Chondrocyte (in vitro differentiated cells): ENCODE data around the gene FAM200C. TPM values are rescaled to one million over a fixed set of nuclear protein-coding genes. Genes with fewer than 3 reads are reported as not detected.

Experiments used
- DNase-seq: peaks from one replicate; pipeline ENCODE4 v3.0.0; 2021; ENCODE audit warnings: mixed read lengths, low spot score
- H3K27ac Mint-ChIP-seq: one replicate; pipeline ENCODE4 v1.8.0; 2021; ENCODE audit warnings: mild to moderate bottlenecking, moderate library complexity, mixed read lengths; ENCODE audit not compliant: unreplicated experiment
- H3K27me3 Mint-ChIP-seq: 2 replicates; pipeline ENCODE4 v1.8.0; 2021; ENCODE audit warnings: low read depth, mixed read lengths
- H3K36me3 Mint-ChIP-seq: 2 replicates; pipeline ENCODE4 v1.8.0; 2021; ENCODE audit warnings: low read depth, mixed read lengths
- H3K4me1 Mint-ChIP-seq: 2 replicates; pipeline ENCODE4 v1.8.0; 2021; ENCODE audit warnings: low read depth, mild to moderate bottlenecking, mixed read lengths
- H3K4me3 Mint-ChIP-seq: one replicate; pipeline ENCODE4 v1.8.0; 2021; ENCODE audit warnings: mild to moderate bottlenecking, moderate library complexity, mixed read lengths; ENCODE audit not compliant: unreplicated experiment
- H3K9me3 Mint-ChIP-seq: 2 replicates; pipeline ENCODE4 v1.8.0; 2021; ENCODE audit warnings: low read depth, mixed read lengths
- total RNA-seq: library from RNA; stranded (reverse); gene quantifications from 3 replicates; pipeline ENCODE4 v1.2.1, GENCODE V29; 2021
- TF ChIP-seq, protein P1 (sequence below): fragments of 200-600 bp; sonication (generic); IDR thresholded peaks from 2 replicates; pipeline ENCODE4 v1.5.0; 2021; ENCODE audit warnings: antibody characterized with exemption, mild to moderate bottlenecking, moderate library complexity

Gene FAM200C
- total RNA-seq, 1 donor from 2014 or later: 4.1 TPM

DNA sequence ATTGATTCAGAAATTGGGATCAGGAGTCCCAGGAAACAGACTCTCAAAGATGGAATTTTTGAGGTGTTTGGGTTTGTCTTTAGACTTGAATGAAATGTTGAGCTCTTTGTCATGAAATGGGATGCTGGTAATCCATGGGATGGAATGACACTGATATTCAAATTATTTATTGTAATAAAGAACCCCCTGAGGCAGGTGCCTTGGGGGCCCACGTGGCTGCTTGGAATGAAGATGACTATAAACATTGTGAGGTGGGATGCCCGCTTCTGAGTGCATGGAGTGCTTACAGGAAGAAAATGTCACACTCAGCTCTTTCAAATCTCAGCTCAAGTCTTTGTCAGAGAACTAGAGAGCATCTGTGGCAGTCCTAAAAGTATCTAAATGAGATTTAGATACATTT lies 19.8 kb downstream of the FAM200C start:
- DNase-seq: no peak
- TF ChIP-seq, protein P1, sequence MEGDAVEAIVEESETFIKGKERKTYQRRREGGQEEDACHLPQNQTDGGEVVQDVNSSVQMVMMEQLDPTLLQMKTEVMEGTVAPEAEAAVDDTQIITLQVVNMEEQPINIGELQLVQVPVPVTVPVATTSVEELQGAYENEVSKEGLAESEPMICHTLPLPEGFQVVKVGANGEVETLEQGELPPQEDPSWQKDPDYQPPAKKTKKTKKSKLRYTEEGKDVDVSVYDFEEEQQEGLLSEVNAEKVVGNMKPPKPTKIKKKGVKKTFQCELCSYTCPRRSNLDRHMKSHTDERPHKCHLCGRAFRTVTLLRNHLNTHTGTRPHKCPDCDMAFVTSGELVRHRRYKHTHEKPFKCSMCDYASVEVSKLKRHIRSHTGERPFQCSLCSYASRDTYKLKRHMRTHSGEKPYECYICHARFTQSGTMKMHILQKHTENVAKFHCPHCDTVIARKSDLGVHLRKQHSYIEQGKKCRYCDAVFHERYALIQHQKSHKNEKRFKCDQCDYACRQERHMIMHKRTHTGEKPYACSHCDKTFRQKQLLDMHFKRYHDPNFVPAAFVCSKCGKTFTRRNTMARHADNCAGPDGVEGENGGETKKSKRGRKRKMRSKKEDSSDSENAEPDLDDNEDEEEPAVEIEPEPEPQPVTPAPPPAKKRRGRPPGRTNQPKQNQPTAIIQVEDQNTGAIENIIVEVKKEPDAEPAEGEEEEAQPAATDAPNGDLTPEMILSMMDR: no peak
- Mint-ChIP-seq H3K4me3 (no peak overlapping the region), H3K27ac (no peak overlapping the region), H3K4me1 (peaks cover 2% of the 10 kb centered on the region), H3K9me3 (no peaks in the 10 kb centered on the region), H3K27me3 (peaks cover 6% of the 10 kb centered on the region), H3K36me3 (no peaks in the 10 kb centered on the region)

DNA sequence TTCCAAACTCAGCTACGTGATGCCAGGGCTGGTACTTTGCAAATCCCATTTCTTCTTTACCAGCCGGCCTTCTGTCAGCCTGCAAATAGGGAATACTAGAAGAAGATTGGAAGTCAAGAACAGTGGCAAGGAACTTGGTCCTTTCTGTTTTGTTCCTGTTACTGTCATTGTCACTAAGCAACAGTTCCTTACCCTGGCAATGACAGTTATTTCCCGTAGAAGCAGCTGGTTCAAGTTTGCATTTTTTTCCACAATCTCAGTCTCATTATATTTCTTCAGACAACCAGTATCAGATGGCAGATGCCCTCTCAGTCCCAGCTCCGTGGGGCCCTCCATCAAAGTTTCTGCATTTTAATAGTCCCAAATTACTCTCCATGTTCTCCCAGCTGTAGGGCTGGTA lies 20.3 kb downstream of the FAM200C start:
- TF ChIP-seq, protein P1: no peak
- Mint-ChIP-seq H3K9me3 (no peaks in the 10 kb centered on the region), H3K4me1 (peaks cover 2% of the 10 kb centered on the region), H3K4me3 (no peak overlapping the region), H3K27ac (no peak overlapping the region), H3K36me3 (no peaks in the 10 kb centered on the region), H3K27me3 (peaks cover 10% of the 10 kb centered on the region)
- no peak for DNase-seq

DNA sequence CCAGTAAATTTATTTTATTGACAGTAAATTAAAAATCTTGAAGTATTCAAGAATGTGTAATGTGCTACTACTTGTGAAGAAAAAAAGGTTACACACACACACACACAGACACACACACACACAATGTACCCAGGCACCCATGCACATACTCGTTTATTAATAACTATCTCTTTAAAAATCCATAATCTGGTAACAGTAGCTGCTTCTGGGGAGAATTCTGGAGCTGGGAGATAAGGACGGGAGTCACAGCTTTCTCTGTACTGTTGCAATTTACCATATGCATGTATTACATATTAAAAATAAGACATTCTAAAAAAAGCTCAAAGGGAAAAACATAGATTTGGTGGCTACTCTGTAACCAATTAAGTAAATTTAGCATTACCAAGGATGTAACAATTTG lies 21.5 kb downstream of the FAM200C start:
- Mint-ChIP-seq H3K4me1 (peaks cover 2% of the 10 kb centered on the region), H3K27me3 (peaks cover 16% of the 10 kb centered on the region), H3K4me3 (no peak overlapping the region), H3K36me3 (no peaks in the 10 kb centered on the region), H3K27ac (no peak overlapping the region), H3K9me3 (no peaks in the 10 kb centered on the region)
- TF ChIP-seq, protein P1: no peak
- no peak for DNase-seq

DNA sequence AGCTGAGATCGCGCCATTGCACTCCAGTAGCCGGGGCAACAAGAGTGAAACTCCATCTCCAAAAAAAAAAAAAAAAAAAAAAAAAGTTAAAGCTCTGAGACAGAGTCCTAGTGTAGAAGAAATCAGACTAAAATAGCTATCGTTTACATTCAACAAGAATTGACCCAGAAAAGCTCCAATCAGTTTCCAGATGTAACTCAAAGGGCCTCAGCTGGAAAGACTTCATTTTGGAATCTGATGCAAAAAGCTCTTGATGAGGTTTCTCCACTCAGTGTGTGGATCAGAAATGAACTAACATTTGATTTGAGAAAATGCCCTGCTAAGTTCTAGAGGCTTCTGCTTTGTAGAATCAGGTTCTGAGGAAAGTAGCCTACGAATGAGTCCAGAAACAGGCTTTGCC lies 22.2 kb downstream of the FAM200C start:
- peaks cover 2% of the 10 kb centered on the region for H3K4me1 Mint-ChIP-seq
- H3K27ac Mint-ChIP-seq: no peak overlapping the region
- H3K36me3 Mint-ChIP-seq: no peaks in the 10 kb centered on the region
- H3K9me3 Mint-ChIP-seq: no peaks in the 10 kb centered on the region
- H3K4me3 Mint-ChIP-seq: no peak overlapping the region
- no peak for DNase-seq
- TF ChIP-seq, protein P1: no peak
- peaks cover 23% of the 10 kb centered on the region for H3K27me3 Mint-ChIP-seq

DNA sequence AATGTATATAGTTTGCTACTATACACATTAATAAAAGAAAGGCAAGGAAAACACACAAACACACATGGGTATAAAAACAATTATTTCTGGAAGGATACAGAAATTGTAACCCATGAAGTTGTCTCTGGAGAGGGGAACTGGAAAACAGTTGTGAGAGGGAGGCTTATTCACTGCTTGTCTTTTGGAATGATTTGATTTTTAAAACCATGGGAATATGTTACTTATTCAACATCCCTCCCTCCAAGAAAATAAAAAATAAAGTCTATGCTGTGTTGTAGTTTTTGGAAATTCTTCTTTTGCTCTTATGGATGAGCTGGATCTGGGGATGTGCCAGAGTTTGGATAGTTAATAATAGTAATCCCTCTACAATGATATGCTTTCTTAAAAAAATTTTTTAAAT lies 23.4 kb downstream of the FAM200C start:
- H3K36me3 Mint-ChIP-seq: no peaks in the 10 kb centered on the region
- peaks cover 29% of the 10 kb centered on the region for H3K27me3 Mint-ChIP-seq
- no peaks in the 10 kb centered on the region for H3K9me3 Mint-ChIP-seq
- TF ChIP-seq, protein P1: no peak
- no peak overlapping the region for H3K27ac Mint-ChIP-seq
- H3K4me1 Mint-ChIP-seq: peaks cover 2% of the 10 kb centered on the region
- no peak for DNase-seq
- H3K4me3 Mint-ChIP-seq: no peak overlapping the region
